Measurements from ENCODE around the gene ZNF512. TPM values are rescaled to one million over a fixed set of nuclear protein-coding genes. Genes with fewer than 3 reads are reported as not detected.
"Not testable (repeated sequence)": the region's sequence is repeated elsewhere in the genome, so short reads cannot be mapped to it uniquely, and the experiment has no call there.

ZNF512 gene
- total and polyA plus RNA-seq, 12 donors, result 12.8 to 82.5 (median 29.5) TPM

DNA sequence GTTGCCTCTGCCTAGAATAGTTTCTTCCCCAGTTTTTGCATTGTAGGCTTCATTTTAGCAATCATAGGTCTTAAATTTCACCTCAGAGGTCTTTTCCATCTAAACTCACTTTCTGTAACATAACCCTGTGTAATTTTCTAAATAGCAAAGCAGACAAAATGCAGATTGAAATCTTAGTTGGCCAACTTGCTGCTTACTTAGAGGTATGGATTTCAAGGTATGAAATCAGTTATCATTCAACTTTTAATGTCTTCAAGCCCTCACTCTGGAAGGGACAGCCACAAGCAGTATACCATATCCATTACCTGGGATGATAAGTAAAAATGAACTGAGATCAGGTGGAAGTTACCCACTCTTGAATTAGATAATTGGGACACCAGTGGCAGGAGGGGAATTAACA, 42.1 kb downstream of the ZNF512 start:
- H3K9me3 ChIP-seq (replicated peaks in 1 of 3), result no peaks in the 10 kb centered on the region
- peaks cover 0 to 29% of the 10 kb centered on the region in 2 donors for H3K36me3 ChIP-seq (replicated peaks in 1 of 2)
- H3K4me3 ChIP-seq, result no peak overlapping the region
- peaks cover 14 to 17% of the 10 kb centered on the region in 2 donors for H3K4me1 ChIP-seq (replicated peaks in 1 of 2)
- no peak overlapping the region for H3K27ac ChIP-seq
- intact Hi-C loops (cut with DNase I), result no loop called here
- DNase-seq, result no peak
- no peaks in the 10 kb centered on the region for H3K27me3 ChIP-seq
- no peak for TF ChIP-seq POLR2A (IDR thresholded peaks at IDR 0.05)
- TF ChIP-seq, protein P1, sequence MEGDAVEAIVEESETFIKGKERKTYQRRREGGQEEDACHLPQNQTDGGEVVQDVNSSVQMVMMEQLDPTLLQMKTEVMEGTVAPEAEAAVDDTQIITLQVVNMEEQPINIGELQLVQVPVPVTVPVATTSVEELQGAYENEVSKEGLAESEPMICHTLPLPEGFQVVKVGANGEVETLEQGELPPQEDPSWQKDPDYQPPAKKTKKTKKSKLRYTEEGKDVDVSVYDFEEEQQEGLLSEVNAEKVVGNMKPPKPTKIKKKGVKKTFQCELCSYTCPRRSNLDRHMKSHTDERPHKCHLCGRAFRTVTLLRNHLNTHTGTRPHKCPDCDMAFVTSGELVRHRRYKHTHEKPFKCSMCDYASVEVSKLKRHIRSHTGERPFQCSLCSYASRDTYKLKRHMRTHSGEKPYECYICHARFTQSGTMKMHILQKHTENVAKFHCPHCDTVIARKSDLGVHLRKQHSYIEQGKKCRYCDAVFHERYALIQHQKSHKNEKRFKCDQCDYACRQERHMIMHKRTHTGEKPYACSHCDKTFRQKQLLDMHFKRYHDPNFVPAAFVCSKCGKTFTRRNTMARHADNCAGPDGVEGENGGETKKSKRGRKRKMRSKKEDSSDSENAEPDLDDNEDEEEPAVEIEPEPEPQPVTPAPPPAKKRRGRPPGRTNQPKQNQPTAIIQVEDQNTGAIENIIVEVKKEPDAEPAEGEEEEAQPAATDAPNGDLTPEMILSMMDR (IDR thresholded peaks at IDR 0.05), result no peak

DNA sequence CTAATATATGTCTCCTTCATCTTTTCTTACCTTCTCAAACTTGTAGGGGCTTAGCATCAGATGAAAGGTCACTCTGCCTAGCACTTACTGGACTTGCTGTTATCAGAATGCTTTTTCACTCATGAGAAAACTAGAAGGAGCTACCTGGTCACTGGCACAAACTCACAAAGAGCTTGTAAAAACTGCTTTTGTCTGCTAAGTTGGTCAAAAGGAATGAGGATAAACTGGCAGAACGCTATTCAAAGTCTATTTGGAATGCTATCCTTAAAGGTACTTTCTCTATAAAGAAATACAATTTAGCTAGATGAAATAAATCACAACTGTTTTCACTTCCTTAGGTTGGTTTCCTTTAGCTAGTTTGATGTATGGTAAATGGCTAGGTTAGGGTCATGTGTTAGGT, 43.5 kb downstream of the ZNF512 start:
- H3K27me3 ChIP-seq; DNase-seq; H3K9me3 ChIP-seq (replicated peaks in 1 of 3); H3K4me3 ChIP-seq; intact Hi-C loops (cut with DNase I): not testable (repeated sequence)
- Histone ChIP-seq H3K27ac (peak overlapping the region in 1 of 5 donors; percentile 36), H3K4me1 (replicated peaks in 1 of 2) (peaks cover 14 to 18% of the 10 kb centered on the region in 2 donors), H3K36me3 (replicated peaks in 1 of 2) (peaks cover 0 to 26% of the 10 kb centered on the region in 2 donors)
- 86 to 96% (median 92%) methylated on average over 1 of the region's 1 CpG for WGBS, 4 donors

DNA sequence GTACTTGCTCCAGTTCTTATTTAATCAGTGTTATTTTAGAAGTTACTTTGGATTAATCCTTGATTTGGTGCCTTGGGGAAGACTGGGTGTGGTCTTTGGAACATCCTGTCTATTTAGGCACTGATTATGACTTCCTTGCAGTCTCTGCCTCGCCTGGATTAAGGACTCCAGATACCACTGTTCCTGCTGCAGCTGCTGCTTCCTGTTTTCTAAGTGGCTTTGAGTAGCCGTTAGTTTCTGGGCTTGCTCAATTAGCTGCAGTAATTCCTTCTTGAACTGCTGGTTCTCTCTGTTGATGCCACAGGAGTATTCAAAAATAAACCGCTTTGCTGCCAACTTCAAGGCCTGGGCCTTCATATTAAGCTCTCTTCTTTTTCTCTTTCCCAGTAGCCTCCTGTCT, 44.1 kb downstream of the ZNF512 start:
- Histone ChIP-seq H3K4me1 (replicated peaks in 1 of 2) (peaks cover 14 to 18% of the 10 kb centered on the region in 2 donors), H3K36me3 (replicated peaks in 1 of 2) (peaks cover 0 to 28% of the 10 kb centered on the region in 2 donors), H3K27ac (peak overlapping the region in 2 of 5 donors; percentile 36 to 93)
- H3K9me3 ChIP-seq (replicated peaks in 1 of 3); H3K27me3 ChIP-seq; H3K4me3 ChIP-seq; intact Hi-C loops (cut with DNase I); DNase-seq: not testable (repeated sequence)
- 57 to 79% (median 60%) methylated on average over 3 of the region's 3 CpGs for WGBS, 4 donors

DNA sequence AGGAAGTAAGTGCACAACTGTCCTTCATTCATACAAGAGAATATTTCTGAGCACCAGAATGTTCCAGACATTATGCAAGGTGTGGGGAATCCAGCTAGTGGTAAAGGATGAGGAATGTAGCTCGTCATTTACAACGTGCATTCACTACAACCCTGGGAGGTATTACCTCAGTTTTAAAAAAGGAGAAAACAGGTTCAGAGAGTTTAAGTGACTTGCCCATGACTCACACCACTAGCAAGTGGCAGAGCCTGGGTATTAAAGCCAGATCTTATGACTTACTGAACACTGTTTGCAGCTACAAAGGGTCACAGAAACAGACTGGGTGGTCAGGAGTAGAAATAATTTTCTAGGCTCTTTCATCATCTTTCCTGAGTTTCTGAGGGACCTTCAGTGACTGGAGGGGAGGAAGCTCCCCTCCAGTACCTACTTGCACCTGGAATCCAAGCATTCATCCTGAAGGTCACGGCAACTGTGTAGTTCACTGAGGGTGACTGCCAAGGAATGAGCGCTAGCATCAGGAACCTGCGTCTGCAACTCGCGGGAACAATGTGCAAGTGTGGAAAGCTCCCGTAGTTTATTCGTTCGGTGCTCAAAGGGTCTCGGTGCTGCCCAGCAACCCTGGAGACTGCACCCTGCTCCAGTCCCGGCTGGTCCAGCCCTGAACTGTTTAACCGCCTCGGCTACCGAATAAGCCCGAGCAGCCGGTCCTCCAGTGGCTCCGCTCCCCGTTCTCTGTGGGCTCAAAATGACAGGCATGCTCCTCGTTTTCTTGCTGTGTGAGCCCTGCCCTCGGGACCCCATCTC, 45.3 kb downstream of the ZNF512 start:
- peak; percentile 5 to 71 for TF ChIP-seq POLR2A (IDR thresholded peaks at IDR 0.05)
- TF ChIP-seq, protein P1 (IDR thresholded peaks at IDR 0.05), result no peak
- Histone ChIP-seq H3K4me1 (replicated peaks in 1 of 2) (peaks cover 14 to 18% of the 10 kb centered on the region in 2 donors), H3K27me3 (no peaks in the 10 kb centered on the region), H3K4me3 (peak overlapping the region; percentile 25 to 93 (median 72)), H3K36me3 (replicated peaks in 1 of 2) (peaks cover 0 to 40% of the 10 kb centered on the region in 2 donors), H3K27ac (peak overlapping the region; percentile 41 to 93 (median 81)), H3K9me3 (replicated peaks in 1 of 3) (no peaks in the 10 kb centered on the region)
- intact Hi-C loops (cut with DNase I), result no loop called here
- 2 to 13% (median 3%) methylated on average over 3 to 21 of the region's 21 CpGs for WGBS, 4 donors
- peak; percentile 23 to 57 (median 46) for DNase-seq

DNA sequence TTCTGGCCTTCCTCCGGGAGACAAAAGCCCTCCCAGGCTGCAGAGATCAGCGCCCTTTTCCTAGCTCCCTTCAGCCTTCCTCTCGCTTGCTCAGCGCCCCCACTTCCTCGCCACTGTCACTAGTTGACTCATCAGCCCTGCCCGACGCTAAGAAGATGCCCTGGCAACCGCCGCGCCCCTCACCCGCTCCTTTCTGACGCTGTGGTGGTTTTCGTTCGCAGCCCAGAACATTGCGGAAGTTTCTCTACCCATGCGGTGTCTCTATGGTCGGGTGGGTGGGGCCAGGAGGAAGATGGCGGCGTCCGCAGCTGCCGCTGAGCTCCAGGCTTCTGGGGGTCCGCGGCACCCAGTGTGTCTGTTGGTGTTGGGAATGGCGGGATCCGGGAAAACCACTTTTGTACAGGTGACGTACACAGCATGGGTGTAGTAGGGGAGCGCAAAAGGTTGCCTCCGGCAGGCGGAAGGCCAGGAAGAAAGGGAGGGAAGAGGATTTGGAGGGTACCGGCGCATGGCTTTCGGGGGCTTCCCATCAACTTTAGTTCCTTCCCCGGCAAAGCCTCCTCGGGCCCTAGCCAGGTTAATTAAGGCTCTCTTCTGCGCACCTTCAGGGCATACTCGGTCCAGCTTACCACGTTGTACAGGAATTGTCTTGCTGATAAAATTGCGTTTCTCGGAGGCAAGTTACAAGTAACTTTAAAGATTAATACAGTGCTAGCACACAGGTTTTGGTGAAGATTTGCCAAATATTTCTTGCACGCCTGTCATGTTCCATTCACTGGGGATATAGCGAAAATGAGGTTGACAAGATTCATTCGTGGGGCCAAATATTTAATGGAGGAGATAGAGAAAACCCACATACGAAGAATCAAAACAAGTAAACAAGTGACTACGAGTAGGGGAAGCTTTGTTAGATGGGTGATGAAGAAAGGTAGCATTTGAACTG, 46.2 kb downstream of the ZNF512 start, which contains the start of the genes CCDC121 and GPN1:
CCDC121 (minus strand) TSS at position 246 of the 943 bp plus-strand sequence. CDS start 1,213 bp downstream, outside the sequence.
GPN1 (plus strand) TSS at position 284 of the 943 bp plus-strand sequence; CDS start at position 293, 9 bp downstream.
- H3K4me3 ChIP-seq, result peak within 1 kb of the TSS; percentile 25 to 93 (median 72)
- intact Hi-C loops (cut with DNase I), result no loop called here
- WGBS, 4 donors, result 0 to 1% (median 1%) methylated on average over 24 to 44 of the region's 44 CpGs

DNA sequence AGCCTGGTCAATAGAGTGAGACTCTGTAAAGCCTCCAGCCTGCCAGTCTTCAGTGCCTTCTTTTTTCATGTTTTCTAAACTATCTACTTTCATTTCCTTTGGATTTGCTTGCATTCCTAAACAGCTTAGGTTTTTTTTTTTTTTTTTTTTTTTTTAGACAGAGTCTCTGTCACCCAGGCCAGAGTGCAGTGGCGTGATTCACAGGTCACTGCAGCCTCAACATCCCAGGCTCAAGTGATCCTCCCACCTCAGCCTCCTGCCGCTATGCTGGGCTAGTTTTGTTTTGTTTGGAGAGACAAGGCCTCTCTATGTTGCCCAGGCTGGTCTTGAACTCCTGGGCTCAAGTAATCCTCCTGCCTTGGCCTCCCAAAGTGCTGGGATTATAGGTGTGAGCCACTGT, 47.4 kb downstream of the ZNF512 start:
- H3K9me3 ChIP-seq (replicated peaks in 1 of 3); DNase-seq; H3K27me3 ChIP-seq; H3K4me3 ChIP-seq; H3K27ac ChIP-seq: not testable (repeated sequence)
- intact Hi-C loops (cut with DNase I), result loop anchor here in 1 of 2 donors (10.0 kb wide), 1 partner anchor 145 kb away; the partner anchor contains the start of gene IFT172
- WGBS, 4 donors, result 95 to 100% (median 99%) methylated on average over 2 of the region's 2 CpGs
- peaks cover 0 to 50% of the 10 kb centered on the region in 2 donors for H3K36me3 ChIP-seq (replicated peaks in 1 of 2)
- peaks cover 14 to 18% of the 10 kb centered on the region in 2 donors for H3K4me1 ChIP-seq (replicated peaks in 1 of 2)

More for the DNA sequence above, 46.2 kb downstream of the ZNF512 start, which contains the start of the genes CCDC121 and GPN1:
- Histone ChIP-seq H3K36me3 (replicated peaks in 1 of 2) (peaks cover 0 to 42% of the 10 kb centered on the region in 2 donors), H3K4me1 (replicated peaks in 1 of 2) (peaks cover 14 to 18% of the 10 kb centered on the region in 2 donors), H3K27ac (peak within 1 kb of the TSS; percentile 41 to 93 (median 81)), H3K27me3 (no peaks in the 10 kb centered on the region), H3K9me3 (replicated peaks in 1 of 3) (no peaks in the 10 kb centered on the region)
- peak; percentile 90 to 96 (median 95) for DNase-seq
- TF ChIP-seq POLR2A (IDR thresholded peaks at IDR 0.05), result peak; percentile 55 to 60
- TF ChIP-seq, protein P1 (IDR thresholded peaks at IDR 0.05), result no peak
